GM19023 (cell line): ENCODE results near the gene DNAJB6.
"Not testable (repeated sequence)": the region's sequence is repeated elsewhere in the genome, so short reads cannot be mapped to it uniquely, and the experiment has no call there.

ENCODE experiments used
- ATAC-seq: cut with Tn5 transposase; IDR thresholded peaks from one replicate; pipeline ENCODE4 v1.9.1; 2021; ENCODE audit warnings: mild to moderate bottlenecking, moderate library complexity; ENCODE audit not compliant: unreplicated experiment

The DNAJB6 gene

DNA sequence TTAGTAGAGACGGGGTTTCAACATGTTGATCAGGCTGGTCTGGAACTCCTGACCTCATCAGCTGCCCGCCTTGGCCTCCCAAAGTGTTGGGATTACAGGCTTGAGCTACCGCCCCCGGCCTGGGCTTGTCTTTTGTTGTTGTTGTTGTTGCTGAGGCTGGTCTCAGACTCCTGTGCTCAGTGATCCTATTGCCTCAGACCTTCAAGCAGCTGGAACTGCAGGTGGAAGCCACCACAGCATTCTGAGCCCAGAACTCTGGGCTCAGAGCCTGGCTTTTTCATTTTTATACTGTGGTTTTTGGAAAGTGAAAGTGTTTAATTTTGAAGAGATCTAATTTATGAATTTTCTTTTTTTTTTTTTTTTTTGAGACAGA is 16.2 kb upstream of the DNAJB6 start:
- no peak for ATAC-seq

DNA sequence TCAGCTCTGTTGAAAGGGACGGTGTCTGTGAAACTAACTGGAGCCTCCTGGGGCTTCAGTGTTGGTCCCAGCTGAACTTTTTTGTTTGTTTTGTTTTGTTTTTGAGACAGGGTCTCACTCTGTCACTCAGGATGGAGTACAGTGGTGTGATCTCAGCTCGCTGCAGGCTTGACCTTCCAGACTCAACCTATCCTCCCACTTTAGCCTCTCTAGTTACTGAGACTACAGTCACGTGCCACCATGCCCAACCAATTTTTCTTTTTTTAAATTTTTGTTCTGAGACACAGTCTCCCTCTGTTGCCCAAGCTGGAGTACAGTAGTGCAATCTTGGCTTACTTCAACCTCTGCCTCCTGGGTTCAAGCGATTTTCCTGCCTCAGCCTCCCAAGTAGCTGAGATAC is 13.4 kb upstream of the DNAJB6 start:
- ATAC-seq, result no peak

DNA sequence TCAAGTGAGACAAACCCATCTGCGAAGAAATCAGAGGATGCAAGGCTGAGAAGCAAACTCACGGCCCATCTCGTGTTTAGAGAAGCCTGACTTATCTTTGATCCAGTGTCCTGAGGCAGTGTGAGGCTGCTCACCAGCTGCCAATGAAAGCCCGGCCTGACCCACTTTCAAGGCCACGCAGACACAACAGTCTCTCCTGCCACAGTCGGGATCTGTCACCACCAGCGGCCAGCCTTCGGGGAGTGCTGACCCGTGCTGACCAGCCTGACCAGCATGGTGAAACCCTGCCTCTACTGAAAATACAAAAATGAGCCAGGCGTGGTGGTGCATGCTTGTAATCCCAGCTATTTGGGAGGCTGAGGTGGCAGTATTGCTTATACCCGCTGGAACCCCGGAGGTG is 7.4 kb upstream of the DNAJB6 start:
- ATAC-seq, result no peak

DNA sequence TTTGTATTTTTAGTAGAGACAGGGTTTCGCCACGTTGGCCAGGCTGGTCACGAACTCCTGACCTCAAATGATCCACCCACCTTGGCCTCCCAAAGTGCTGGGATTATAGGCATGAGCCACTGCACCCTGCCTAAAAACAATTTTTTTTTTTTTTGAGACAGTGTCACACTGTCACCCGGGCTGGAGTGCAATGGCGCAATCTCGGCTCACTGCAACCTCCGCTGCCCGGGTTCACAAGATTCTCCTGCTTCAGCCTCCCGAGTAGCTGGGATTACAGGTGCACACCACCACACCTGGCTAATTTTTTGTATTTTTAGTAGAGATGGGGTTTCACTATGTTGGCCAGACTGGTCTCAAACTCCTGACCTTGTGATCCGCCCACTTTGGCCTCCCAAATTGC is 6.2 kb upstream of the DNAJB6 start:
- not testable (repeated sequence) for ATAC-seq

DNA sequence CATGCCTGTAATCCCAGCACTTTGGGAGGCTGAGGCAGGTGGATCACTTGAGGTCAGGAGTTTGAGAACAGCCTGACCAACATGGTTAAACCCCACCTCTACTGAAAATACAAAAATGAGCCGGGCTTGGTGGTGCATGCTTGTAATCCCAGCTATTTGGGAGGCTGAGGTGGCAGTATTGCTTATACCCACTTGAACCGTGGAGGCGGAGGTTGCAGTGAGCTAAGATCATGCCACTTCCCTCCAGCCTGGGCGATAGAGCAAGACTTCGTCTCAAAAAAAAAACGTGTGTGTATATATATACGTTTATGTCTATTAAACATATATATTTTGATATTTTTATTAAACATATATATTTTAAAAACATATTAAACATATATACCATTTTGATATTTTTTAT is 5.8 kb upstream of the DNAJB6 start:
- not testable (repeated sequence) for ATAC-seq

DNA sequence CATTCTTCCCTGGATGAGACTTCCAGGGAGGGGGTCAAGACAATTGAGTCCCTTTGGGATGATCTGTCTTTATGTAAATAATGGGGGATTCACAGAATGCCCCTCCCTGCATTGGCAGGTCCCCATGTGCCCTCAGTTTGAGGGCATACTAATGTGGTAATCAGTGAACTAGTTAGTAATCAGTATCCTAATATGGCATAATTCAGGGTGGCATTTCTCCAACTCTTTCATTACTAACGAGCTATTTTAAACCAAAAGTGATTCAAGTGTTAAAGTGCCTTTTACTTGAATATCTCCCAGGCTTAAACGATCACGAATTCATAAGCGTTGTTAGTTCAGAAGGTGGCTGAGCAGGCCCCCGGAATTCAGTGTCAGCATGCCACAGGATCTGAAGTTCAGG is 1.6 kb upstream of the DNAJB6 start:
- no peak for ATAC-seq

DNA sequence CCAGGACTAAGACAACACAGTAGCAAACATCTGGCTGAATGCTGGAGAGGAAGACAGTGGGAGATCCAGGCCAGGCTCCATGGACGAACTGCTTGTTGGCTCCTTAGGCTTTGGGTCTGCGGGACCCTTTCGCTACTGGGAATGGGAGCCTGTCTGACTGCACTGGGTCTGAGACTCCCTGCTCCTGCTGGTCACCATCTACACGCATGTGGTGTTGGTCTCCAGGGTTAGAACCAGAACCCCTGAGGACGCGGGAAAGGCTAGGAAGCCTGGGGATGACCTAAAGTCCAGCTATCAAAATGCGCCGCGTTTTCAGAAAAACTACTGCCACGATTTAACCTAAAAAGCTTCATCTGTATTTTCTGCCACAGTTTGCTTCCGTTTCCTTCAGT is 817 bp upstream of the DNAJB6 start:
- no peak for ATAC-seq

DNA sequence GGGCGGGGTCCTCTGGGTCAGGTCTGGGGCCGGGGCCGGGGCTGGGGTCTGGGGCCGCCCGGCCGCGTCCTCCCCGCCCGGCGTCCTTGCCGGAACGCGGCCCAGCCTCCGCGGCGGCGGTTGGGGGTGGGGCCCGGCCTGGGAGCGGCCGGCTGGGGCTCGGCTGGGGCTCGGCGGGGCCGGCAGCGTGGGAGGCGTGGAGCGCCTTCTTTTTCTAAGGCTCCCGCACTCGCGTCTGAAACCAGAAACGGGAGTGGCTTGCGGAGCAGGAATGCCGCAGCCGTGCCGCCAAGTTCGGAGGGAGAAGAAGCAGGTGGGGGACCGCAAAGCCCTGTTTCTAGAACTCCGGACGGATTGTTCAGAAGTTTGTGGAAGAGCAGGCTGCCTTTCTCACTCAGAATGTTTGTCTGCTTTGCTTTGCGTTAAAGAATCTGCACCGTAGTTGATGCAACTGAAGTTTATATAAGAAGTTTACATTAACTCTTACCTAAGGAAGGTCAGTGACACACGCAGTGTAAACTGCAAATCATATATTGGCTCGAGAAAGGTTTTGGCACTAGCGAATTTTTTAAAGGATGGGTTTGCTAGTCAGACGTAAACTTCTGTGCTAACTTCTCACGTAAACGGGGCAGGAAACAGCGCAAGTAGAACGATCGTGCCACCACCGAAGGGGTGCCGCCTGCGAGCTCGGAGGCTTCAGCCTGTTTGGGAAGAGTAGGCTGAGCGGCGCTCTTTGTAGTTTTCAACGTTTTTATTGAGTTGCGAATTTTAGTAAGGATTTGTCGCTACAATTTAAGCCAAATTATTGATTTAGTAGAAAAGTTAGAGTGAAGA is 729 bp downstream of the DNAJB6 start:
- ATAC-seq, result peak; percentile 65

DNA sequence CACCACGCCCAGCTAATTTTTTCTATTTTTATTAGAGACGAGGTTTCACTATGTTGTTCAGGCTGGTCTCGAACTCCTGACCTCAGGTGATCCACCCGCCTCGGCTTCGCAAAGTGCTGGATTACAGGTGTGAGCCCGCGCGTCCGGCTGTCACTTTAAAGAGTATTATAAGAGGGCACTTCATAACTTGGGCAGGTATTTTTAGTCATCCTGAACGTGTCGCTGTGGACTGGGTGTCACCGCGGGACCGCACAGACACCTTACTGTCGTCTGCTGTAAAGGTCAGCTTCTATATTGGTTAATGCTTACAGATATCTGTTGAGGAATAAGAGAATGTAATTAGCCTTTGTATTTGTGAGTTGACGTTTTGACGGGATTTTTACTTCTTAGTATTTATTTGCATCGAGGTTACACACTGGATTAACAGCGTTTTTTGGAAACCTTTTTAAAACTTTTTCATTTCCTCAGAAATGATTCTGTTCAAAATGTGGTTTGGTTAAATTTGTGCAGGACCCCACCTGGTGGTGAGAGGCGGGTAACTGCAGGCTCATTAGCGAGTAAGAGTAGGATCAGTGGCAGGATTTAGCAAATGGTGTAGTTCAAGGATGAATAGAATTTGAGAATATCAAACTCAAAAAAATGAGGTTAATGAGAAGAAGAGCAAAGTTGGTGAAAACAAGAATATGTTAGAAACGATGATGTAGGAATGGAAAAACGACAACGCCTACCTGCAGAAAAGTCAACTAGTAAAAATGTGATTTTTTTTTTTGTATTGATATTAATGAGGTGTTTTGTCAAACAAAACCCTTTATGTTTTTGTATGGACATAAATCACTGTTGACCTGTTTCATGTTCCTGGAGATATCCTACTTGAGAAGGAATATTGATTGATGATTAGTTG is 3.2 kb downstream of the DNAJB6 start:
- ATAC-seq, result no peak

DNA sequence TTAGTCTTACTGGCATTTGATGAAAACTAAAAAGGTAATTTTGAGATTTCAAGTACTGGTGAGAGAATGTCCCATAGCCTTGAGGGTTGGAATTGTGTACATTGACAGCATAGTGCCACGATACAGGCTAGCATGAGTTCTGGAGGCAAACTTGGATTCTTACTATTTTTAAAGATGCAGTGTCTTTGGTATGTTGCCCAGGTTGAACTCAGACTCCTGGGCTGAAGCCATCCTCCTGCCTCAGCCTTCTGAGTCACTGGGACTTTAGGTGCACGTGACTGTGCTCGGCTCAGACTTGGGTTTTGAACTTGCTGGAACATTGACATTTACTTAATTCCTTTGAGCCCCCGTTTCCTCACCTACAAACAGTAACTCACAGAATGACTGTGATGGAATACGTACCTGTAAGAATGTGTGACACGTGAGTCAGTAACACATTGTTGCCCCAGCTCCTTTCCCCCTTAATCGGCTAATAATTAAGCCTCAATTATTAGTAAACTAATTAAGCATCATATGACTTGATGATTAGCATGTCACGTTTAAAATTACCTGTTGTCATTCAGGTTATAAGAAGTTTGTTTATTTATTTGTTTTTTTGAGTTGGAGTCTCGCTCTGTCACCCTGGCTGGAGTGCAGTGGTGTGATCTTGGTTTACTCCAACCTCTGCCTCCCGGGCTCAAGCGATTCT is 10.6 kb downstream of the DNAJB6 start:
- no peak for ATAC-seq

DNA sequence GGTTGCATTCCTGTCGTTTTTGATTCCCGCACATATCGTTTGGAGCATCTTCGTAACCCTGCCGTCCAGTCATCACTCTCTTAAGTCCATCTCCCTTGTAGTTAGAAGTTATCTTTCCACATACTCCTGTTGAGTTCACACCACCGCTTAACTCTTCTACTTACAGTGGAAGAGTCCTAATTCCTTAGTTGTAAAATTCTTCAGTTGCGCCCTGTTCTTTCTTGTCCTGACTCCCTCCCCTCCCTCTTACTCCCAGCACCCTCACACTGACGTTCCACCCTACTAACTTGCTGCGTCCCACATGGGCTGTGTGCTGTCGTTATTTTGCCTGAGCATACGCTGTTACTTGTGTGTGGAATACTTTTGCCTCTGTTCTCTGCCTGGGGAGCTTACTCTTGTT is 11.7 kb downstream of the DNAJB6 start:
- ATAC-seq, result no peak

DNA sequence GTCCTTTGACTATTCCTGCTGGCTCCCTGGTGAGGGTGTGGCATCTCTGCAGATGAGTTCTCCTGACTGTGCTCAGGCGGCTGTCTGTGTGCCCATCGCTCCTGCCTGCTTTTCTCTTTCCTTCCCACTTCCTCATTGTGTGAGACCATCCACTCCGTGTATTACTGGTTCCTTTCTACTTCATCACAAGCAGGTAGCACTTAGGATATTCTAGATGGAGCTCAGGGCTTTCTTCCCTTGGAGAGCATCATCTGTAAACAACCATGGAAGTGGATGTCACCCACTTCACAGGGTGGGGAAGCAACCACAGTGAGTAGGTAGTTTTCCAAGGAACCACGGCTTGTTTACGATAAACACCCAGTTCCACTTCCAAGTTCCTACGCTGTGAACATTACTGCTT is 15.7 kb downstream of the DNAJB6 start:
- ATAC-seq, result no peak

DNA sequence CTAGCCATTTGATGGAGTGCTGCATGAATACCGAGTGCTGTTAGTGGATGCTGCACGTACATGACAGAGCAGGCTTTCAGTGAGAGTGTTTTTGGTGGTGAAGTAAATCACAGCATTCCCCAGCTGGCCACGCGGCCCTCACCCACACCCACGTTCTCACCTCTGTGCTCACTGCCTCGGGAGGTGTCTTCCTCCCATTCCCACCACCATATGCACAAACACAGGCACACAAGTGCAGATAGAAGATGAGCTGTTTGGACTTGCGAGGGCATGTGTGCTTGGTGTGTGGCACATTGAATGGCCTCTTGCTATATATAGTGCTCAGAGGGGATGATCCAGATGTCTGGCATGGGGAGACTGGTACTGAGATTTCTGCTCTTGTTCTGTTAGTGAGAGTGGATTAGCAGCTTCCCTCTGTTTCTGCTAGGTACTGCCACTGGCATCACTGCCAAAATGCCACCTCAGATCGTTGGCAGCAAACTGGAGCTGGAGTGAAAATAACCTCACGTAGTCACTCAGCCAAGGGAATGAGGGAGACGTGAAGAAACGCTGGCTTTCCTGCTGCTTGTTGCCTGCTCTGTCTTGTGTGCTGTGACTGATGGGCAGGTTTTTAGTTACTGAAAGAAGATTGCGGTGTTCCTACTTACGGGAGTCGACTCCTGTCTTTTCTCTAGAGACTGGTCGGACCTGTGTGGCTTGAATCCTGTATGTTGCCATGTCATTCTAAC is 19.1 kb downstream of the DNAJB6 start:
- ATAC-seq, result no peak

DNA sequence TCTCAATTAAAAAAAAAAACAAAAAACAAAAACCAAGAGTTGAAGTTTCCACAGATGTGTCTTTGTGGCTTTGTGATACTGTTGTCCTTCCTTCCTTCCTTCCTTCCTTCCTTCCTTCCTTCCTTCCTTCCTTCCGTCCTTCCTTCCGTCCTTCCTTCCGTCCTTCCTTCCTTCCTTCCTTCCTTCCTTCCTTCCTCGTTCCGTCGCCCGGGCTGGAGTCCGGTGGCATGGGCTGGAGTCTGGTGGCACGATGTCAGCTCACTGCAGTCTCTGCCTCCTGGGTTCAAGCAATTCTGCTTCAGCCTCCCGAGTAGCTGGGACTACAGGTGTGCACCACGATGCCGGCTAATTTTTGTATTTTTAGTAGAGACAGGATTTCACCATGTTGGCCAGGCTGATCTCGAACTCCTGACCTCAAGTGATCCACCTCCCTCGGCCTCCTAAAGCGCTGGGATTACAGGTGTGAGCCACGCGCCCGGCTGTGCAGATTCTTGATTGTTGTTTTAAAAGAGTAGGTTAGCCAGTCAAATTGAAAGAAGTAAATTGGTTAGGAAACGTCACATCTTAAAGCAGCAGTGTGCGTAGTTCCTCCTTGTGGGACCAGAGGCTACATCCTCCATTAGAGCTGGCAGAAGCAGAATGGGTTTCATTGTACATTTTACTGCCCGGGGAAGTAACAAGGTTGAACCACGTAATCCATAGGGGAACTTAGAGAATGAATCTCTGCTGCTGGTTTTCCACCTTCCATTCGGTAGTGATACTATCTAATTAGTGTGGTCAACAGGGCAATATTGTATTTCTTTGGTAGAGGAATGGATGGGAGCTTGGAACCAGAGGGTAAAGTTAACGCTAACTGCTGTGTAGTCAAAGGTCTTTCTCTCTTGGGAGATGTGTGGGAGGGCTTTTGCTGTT is 20.6 kb downstream of the DNAJB6 start:
- peak; percentile 89 for ATAC-seq

DNA sequence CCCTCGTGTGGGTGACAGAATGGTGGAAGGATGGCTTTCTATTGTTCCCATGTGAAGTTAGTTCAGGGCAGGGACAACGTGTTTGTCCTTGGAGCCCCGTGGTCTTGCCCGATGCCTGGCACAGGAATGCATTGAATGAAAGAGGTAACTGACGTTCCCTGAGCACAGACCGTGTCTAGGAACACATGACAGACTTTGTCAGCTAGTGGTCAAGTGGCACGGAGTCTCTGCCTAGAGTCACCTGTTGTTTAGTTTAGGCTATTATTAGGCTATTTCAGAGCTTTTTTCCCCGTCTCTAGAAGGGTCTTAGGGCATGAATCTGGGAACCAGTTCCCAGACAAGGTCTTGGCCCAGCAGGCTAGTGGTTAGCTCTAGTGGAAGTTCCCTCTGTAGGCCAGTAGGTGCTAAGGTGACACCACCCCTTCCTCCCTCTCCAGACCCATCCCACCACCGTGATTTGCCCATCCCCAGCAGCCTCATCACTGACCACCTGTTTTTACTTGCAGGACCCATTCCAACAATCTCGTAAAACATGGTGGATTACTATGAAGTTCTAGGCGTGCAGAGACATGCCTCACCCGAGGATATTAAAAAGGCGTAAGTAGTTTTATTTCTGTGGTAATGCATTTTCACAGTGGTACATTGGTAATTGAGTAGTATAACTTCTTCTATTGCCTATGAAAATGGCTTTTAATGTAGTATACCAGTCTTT is 21.4 kb downstream of the DNAJB6 start:
- no peak for ATAC-seq

DNA sequence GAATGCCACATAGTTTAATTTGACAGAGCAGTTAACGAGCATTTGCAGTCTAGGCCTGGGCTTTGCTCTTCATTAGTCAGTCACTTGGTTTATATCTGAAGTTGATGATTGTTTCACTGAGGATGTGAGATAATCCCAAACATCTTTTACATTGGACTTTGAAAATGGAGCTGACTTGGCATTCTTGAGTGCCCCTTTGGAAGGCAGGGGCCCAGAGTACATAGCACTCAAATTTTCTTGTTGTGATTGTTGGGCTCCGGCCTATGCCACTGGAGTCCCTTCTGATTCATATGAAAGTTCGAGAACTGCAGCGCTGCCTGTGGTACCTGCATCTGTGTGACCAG is 21.9 kb downstream of the DNAJB6 start:
- no peak for ATAC-seq

DNA sequence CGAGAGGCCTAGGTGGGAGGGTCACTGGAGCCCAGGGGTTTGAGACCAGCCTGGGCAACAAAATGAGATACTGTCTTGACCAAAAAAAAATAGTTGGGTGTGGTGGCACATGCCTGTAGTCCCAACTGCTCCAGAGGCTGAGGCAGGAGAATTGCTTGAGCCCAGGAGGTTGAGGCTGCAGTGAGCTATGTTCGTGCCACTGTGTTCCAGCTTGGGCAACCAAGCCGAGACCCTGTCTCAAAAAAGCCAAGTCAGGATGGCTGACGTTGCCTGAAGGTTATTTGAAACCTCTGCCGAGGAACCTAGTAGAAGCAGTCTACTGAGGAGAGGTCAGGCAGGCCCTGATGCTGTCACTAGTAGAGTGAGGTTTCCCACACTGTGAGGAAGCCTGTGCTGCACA is 22.8 kb downstream of the DNAJB6 start:
- no peak for ATAC-seq

DNA sequence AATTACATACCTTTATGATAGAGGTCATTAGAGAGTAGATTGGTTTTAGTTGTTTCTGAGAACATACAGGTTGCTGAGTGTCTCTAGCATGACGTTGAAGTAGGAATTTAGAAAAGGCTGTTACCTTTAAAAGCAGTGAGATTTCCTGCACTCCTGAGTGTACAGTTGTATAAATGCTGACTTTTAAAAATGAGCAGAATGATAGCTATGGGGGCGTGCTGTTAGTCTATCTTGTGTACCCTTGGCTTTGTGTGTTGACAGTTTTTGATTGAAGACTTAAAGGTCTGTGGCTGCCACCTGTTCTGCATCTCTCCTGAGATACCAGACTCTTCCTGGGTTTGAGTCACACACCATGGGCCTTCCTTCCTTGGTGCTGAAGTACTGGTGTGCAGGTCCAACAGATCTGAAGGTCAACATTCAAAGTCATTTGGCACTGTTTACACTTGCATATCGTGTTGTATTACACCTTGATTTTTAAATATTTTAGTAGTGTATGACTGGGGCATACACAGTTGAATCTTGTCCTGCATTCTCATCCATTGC is 23.8 kb downstream of the DNAJB6 start:
- ATAC-seq, result no peak

DNA sequence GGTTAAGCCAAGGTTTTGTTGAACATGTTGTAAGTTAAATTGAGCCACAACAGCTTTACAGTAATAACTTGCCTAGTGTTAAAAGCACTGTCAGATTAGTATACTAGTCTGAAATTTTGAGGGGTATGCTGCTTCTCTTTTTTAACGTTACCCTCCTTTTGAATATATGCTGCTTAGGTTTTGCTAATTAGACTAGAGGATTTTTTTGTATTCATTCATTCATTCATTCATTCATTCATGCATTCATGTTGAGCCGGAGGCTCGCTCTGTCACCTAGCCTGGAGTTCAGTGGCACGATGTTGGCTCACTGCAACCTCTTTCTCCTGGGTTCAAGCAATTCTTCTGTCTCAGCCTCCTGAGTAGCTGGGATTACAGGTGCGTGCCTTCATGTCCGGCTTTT is 24.7 kb downstream of the DNAJB6 start:
- ATAC-seq, result no peak
